HG02852 (cell line): ENCODE data around the gene FRS2.
"Not testable (repeated sequence)": the region's sequence is repeated elsewhere in the genome, so short reads cannot be mapped to it uniquely, and the experiment has no call there.

Experiments
- ATAC-seq: cut with Tn5 transposase; IDR thresholded peaks from one replicate; pipeline ENCODE4 v1.9.1; 2021; ENCODE audit warnings: mild to moderate bottlenecking, moderate library complexity; ENCODE audit not compliant: unreplicated experiment

Gene FRS2, protein sequence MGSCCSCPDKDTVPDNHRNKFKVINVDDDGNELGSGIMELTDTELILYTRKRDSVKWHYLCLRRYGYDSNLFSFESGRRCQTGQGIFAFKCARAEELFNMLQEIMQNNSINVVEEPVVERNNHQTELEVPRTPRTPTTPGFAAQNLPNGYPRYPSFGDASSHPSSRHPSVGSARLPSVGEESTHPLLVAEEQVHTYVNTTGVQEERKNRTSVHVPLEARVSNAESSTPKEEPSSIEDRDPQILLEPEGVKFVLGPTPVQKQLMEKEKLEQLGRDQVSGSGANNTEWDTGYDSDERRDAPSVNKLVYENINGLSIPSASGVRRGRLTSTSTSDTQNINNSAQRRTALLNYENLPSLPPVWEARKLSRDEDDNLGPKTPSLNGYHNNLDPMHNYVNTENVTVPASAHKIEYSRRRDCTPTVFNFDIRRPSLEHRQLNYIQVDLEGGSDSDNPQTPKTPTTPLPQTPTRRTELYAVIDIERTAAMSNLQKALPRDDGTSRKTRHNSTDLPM

GRCh38 chr12:69470189-69471075 is at the start of gene FRS2:
Gene FRS2, plus strand, starts transcription at chr12:69470388. Its CDS starts 98,643 bp downstream, at chr12:69569031.
- peak; percentile 96 for ATAC-seq

- no peak for ATAC-seq
Measured at GRCh38 chr12:69421548-69421947, 48.6 kb upstream of the FRS2 start.

- ATAC-seq, result no peak
Measured at GRCh38 chr12:69423037-69423905, 46.9 kb upstream of the FRS2 start.

GRCh38 chr12:69425417-69425816 is 44.8 kb upstream of the FRS2 start:
- ATAC-seq, result no peak

GRCh38 chr12:69428351-69429073 is 41.7 kb upstream of the FRS2 start:
- no peak for ATAC-seq

DNA sequence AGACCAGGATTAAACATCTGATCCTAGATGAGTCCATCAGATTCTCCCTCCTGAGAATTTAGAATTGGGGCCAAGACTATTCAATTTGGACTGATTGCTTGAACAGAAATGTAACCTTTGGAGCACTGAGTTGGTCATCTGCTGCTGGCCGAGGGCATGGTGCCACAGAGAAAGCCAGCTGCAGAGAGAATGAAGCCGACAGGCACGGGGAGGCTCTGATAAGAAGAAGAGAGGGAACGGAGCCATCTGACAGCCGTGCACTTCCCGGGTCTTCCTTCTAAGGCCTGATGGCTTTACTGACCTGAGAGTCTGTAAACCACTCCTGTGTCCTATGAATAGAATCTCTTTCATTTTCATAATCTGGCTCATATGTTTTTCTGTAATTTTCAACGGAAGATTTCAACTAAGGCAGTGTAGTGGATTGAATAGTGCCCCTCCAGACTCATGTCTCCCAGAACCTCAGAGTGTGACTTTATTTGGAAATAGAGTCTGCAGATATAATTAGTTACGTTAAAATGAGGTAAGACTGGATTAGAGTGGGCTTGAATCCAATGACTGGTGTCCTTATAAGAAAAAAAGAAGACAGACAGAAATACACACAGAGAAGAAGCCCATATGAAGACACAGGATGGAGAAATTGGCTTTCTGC is 39.1 kb upstream of the FRS2 start:
- ATAC-seq, result no peak

DNA sequence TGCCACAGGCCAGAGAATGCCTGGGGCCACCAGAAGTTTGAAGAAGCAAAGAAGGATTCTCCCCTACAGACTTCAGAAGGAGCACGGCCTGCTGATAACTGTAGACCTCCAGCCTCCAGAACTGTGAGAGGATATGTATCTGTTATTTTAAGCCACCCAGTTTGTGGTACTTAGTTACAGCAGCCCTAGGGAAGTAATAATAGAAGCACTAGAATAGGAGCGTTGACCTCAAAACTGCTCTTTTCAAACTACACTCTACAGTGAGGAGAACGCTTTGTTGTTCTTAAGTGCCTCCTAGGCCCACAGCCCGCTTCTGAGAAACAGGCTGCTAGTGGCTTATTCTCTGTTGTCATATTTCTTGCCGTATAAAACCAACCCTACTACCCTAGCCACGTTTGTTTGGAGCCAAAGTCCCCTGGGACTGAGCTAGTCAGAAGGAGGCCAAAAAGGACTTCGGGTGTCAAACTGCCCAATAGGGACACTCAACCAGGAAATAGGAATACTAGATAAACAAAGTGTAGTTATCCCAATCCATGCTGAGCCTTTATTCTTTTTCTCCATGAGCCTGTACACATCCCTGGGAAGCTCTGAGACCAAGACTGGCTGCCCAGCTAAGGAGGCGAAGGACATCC is 38.5 kb upstream of the FRS2 start:
- no peak for ATAC-seq

GRCh38 chr12:69433653-69434052 is 36.5 kb upstream of the FRS2 start:
- ATAC-seq, result no peak

DNA sequence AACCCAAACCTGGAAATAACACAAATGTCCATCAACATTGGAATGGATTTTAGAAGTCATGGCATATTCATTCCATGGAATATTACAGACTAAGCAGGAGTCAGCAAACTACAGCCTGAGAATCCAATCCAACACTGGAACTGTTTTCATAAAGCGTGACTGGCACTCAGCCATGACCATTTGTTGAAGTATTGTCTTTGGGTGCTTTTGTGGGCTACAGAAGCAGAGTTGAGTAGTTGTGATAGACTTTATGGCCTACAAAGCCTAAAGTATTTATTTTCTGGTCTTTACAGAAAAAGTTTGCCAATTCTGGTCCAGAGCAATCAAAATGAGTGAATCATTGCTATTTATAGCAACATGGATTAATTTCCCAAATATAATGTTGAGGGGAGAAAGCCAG is 34.5 kb upstream of the FRS2 start:
- ATAC-seq, result no peak

DNA sequence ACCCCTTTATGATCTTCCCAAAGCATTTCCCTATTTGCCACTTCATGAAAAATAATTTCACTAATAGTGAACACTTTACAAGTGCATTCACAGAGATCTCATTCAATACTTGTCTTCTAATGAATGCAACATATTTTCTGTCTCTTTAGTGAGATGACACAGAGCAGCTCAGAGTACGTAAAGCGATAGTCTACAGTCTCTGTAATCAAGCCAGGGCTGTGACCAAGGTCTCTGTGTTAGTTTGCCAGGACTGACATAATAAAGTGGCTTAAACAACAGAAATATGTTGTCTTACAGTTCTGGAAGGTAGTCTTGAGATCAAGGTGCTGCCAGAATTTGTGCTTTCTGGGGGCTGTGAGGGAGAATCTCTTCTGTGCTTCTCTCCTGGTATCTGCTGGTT is 33.1 kb upstream of the FRS2 start:
- ATAC-seq, result no peak

- ATAC-seq, result no peak
Measured at GRCh38 chr12:69438539-69438938, 31.6 kb upstream of the FRS2 start.

GRCh38 chr12:69440016-69440415 is 30.2 kb upstream of the FRS2 start:
- no peak for ATAC-seq

DNA sequence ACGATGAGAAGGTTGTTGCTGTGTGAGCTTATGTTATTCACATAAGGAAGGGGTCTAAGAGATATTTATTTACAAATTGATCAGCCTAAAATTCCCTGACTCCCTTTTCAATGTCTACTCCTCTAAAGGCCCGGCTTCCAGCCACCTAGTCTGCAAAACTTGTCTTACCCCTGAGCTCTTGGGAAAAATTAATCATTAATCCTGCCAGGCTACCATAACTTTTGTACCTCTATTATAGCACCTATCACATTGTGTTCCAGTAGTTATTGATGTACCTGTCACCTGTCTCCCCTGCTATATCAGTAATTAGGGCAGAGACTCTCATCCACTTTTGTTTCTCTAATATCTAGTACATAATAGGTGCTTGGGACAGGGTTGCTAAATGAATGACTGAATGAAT is 29.3 kb upstream of the FRS2 start:
- no peak for ATAC-seq

DNA sequence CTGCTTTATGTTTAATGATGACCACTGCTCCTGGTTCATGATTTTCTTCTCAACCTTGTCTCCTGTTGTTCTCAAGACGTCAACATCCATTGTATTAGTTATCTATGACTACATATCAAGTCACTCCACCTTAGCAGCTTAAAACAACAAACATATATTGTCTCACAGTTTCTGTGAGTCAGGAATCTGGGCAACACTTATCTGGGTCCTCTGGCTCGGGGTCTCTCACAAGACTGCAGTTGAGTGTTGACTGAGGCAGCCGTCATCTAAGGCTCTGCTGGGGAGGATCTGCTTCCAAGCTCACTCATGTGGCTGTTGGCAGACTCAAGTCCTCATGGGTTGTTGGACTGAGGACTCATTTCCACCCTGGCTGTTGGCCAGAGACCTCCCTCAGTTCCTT is 27.3 kb upstream of the FRS2 start:
- no peak for ATAC-seq

GRCh38 chr12:69443916-69444315 is 26.3 kb upstream of the FRS2 start:
- ATAC-seq, result no peak

- ATAC-seq, result no peak
Measured at GRCh38 chr12:69447892-69448291, 22.3 kb upstream of the FRS2 start.

DNA sequence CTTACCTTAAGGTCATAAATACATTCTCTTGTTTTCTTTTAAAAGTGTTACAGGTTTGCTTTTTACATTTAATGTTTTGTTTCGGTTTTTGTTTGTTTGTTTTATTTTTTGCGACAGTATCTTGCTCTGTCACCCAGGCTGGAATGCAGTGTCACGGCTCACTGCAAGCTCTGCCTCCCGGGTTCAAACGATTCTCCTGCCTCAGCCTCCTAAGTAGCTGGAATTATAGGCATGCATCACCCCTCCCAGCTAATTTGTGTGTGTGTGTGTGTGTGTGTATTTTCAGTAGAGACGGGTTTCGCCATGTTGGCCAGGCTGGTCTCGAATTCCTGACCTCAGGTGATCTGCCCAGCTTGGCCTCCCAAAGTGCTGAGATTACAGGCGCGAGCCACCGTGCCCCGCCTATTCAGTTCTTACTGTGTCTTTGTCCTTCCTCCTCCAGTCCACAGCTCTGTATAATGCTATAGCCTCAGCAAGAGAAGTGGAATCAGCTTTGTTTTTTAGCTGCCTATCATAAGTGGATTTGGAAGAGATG is 17.5 kb upstream of the FRS2 start:
- ATAC-seq, result not testable (repeated sequence)

DNA sequence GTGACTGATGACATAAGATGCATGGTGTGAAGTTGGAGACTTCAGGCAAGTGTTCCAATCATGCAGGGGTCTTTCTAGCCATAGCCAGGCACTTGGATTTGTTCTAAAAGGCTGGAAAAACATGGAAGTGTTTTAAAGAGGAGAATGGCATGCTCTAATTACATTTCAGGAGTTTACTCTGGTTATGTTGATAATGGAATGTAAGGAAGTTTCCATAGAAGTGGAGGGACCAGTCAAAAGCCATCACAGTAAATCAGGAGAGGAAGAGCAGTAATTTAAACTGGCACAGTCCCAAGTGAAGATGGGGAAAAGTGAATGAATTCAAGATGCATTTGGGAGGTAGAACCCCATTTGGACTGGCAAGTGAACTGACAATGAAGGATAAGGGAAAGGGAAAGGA is 13.9 kb upstream of the FRS2 start:
- ATAC-seq, result no peak

GRCh38 chr12:69457433-69457832 is 12.8 kb upstream of the FRS2 start:
- ATAC-seq, result no peak
